Activated CD4-positive, alpha-beta T cell treated with anti-CD3 and anti-CD28 coated beads for 48 hours (primary cell): Measurements from ENCODE around the gene CTDP1.
"Not testable (repeated sequence)": the region's sequence is repeated elsewhere in the genome, so short reads cannot be mapped to it uniquely, and the experiment has no call there.

Experiments
- DNase-seq: peaks from one replicate; pipeline ENCODE4 v3.0.0-alpha.2; 2020

Gene CTDP1

DNA sequence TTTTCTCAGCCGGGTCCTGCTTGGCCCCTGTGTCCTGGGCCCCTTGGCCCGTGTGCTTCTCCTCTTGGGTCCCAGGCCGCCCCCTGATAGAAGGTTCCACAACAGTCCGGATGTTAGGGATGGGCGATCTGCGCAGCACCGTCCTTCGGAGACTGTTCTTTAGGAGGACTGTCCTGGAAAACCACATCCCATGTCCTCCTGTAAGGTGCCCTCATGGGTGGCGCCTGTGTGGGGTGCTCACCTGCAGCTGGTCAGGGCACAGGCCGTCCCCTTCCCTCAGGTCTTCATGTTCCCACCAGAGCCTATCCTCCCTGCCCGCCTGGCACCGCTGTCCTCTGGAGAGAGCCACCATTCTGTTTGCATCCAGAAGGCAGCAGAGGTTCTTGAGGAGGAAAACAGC, 50.0 kb downstream of the CTDP1 start:
- no peak for DNase-seq

DNA sequence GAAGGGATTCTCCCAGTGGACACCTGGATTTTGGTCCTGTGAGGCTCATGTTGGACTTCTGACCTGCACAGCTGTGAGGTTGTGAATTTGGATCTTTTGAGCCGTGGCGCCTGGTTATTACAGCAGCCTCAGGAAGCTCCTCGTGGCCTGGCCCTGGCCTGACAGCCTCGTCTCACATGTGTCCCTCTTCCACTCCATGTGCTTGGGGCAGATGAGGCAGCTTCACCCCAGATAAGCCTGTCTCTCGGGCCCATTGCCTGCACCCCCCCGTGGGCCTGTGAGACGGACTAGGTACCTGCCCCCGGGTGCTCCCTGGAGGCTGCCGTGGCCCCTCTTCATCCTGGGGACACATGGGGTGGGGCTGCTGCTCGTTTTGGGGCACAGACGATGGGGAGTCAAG, 51.2 kb downstream of the CTDP1 start:
- DNase-seq, result no peak

DNA sequence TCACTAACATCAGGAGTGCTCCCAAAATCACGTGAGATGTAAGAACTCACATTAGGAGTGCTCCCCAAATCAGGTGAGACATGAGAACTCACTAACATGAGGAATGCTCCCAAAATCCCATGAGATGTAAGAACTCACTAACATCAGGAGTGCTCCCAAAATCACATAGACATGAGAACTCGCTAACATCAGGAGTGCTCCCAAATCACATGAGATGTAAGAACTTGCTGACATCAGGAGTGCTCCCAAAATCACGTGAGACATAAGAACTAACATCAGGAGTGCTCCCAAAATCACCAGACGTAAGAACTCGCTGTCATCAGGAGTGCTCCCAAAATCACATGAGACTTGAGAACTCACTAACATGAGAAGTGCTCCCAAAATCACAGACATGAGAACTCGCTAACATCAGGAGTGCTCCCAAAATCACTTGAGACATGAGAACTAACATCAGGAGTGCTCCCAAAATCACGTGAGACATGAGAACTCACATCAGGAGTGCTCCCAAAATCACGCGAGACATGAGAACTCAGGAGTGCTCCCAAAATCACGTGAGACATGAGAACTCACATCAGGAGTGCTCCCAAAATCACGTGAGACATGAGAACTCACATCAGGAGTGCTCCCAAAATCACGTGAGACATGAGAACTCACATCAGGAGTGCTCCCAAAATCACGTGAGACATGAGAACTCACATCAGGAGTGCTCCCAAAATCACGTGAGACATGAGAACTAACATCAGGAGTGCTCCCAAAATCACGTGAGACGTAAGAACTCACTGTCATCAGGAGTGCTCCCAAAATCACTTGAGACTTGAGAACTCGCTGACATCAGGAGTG, 52.5 kb downstream of the CTDP1 start:
- DNase-seq, result not testable (repeated sequence)

DNA sequence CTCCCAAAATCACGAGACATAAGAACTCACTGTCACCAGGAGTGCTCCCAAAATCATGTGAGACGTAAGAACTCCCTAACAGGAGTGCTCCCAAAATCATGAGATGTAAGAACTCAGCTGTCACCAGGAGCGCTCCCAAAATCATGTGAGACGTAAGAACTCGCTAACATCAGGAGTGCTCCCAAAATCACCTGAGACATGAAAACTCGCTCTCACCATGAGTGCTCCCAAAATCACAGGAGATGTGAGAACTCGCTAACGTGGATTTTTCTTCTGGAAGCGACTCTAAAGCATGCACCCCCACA, 53.1 kb downstream of the CTDP1 start:
- no peak for DNase-seq

DNA sequence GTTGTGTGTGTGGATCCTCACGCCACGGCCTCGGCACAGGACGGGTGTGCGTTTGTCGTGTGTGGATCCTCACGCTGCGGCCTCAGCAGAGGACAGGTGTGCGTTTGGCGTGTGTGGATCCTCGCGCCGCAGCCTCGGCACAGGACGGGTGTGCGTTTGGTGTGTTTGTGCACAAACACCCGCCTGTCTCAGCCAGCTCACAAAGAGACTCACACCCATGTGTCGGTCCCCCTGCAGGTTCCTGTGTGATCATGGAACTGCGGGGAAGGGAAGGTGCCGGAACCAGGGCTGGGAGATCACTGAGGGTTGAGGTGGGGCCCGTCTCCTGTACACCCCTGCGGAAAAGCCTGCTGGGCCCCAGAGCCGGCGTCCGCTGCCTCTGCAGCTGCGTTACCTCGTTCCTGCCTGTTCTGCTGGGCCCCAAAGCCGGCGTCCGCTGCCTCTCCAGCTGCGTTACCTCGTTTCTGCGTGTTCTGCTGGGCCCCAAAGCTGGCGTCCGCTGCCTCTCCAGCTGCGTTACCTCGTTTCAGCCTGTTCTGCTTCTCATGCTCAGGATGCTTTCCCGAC, 53.6 kb downstream of the CTDP1 start:
- DNase-seq, result no peak

DNA sequence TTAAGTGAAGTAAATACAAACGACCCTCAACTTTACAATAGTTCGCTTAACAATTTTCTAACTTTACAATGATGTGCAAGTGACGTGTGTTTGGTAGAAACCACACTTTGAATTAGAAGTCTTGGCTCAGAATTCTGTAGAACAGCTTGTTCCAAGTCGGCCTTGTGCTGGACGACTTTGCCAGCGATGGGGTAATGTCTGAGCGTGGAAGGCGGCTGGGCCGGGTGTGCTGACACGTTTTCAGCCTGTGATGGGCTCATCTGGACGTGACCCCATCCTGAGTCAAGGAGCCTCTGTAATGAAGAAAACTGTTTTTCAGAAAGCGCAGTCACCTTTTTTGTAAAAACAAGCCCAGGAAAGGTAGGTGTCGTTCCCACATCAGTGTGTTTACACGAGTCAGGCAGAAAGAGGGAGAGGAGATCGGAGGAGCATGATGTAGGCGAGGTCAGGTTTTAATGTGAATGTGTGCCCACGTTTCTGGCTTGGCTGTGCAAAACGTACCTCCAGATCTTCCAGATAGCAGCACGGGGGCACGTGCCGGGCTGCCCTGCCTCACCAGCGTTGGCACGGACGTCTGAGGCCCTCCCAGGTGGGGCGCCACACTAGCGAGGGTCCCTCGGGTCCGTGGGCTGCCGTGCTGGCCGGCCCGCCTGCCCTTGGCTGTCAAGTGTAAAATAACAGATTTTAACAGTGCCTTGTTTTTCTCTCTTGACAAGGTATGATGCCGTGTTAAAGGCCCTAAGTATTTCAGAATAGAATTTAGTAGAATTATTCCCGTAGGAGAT, 54.6 kb downstream of the CTDP1 start:
- no peak for DNase-seq

DNA sequence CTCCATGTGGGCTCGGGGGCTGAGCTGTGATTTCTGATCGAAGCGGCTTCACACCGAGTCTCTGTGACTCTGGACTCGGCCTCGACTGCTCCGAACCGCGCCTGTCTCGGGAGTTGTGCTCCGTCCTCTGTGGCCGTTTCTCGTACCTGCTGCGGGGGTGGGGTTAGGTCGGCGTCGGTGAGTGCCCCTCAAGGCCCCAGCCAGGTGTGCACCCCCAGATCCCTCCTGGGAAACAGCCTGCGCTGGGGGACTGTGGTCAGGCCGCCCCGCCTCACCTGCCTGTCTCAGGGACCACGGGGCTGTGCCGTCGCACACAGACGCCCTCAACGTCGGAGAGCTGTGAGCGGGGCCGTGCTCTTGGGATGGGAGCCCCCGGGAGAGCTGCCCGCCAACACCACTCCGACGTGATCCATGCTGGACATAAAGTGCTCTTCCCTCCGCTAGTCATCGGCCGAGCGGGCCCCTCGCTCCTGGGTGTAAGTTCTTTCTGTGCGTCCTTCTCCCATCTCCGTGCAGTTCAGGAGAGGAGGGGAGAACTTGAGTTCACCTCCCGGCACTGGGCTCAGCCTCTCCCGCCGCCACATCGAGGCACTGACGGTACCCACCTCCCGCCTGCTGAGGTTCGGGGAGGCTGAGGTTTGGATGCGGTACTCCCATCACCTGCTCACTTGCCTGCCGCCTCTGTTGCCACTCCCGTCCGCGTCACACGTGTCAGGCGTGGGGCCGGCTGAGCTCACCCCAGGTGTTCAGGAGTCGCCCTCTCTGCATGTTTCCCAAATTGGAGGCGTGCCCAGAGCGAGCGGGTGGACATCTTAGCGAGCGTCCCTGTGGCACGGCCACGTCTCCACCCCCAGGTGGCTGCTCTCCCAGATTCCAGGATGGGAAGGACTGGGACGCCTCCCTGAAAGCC, 55.7 kb downstream of the CTDP1 start:
- no peak for DNase-seq

DNA sequence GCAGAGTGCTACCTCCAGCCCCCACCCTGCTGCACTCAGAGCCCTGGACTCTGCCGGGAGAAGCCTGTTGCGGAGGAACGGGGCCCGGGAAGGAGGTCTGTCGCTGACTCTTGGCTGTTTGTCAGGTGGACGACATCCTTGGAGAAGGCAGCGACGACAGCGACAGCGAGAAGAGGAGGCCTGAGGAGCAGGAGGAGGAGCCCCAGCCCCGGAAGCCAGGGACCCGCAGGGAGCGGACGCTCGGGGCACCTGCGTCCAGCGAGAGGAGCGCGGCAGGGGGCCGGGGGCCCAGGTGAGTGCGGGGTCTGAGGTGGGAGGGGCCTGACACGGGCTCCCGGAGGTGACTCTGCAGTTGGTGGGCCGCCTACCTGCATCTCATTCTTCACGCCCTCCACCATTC, 56.6 kb downstream of the CTDP1 start:
- no peak for DNase-seq

DNA sequence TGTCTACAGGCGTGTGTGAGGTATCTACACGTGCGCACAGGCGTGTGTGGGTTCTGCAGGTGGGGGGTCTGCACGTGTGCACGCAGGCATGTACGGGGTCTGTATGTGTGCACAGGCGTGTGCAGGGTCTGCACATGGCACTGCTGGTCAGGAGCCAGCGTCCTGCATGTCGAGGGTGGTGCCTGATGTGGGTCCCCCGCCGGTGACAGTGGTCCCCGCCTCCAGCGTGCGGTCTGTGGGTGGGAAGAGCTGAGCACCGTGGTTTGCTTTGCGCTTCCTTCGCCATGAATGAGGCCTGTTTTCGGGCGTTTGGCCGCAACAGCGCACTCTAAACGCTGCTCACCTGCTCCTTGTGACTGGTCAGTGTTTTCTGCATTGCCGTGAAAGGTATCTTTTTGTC, 57.2 kb downstream of the CTDP1 start:
- DNase-seq, result no peak

DNA sequence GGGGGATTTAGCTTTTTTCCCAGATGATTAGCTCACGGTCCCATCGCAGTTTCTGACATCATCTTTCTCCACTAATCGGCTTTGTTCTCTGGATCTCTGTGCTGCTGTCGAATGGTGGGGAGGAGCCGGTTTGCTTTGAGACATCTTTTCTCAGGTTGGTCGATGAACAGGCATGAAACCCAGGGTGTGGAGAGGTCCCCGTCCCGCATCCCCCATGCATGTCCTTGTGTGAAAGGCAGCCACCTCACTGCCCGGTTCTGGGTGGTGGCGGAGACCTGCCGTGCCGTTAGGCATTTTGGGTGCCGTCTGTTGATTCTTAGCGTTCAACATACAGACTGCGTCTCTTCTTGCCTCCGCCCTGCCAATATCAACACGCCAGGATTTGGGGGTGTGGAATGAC, 57.8 kb downstream of the CTDP1 start:
- no peak for DNase-seq

DNA sequence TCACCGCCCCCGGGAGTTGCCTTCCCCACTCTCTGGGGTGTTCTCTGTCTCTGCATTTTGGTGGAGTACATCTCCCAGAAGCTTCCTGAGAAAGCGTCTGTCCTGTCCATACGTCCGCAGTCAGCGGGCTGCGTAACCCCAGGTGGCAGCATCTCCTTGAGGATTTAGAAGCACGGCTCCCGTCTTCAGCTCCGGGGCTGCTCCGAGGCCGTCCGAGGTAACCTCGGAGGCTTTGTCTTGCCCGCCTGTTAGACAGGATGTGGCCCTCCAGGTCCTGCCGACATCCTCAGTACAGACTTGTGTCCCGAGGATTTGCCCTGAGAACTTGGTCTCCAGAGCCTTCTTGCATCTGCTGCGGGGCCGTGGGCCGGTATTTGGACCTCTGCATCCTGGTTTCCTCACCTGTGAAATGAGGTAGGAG, 58.4 kb downstream of the CTDP1 start:
- no peak for DNase-seq

DNA sequence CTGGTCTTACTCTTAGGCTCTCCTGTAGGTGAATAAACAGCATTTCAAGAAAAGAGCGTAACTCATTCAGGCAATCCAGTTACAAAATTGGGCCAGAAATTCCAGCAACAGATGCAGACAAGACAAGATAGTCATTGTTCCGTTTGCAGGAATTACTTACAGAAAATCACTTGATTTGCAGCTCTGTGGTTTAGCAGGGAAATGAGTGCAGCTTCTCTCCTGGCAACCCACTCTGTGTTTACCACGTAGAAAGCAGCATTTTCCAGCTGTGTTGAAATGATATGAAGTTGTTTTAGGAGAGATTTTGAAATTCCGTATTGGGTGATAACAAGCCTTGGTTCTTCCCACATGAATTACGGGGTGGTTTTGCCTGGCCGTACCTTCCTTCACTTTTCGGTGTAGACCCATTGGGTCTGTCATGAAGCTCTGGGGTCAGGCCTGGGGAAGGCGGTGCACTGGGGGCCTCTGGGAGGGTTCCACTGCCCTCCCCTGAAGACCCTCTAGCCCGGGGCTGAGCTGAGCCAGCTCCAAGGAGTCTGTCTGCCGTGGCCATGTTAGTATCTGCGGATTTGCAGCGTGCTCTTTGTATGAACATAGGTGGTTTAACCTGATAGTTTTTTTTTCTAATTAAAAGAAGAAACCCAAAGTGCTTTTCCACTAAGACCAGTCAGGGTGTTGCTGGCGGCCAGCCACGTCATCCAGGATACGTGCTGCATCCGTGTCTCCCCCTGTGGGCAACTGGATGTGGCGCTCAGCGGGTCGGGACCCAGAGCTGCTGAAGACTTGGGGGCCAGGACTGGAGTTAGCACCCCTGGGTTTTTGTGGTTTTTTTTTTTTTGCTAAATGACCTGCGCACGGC, 59.2 kb downstream of the CTDP1 start:
- DNase-seq, result no peak

DNA sequence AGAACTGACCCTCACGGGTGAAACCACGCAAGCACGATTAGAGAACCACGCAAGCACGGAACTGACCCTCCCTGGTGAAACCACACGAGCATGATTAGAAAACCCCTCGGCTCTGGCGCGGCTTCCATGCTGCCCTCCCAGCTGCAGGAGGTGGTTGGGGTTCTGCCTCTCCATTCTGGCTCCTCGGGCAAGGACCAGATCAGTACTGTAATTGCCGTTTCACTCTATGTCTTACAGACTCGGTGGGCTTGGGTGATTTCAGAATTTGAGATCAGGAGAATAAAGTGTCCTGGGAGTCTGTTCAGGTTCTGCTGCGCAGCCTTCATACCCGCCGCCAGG, 59.8 kb downstream of the CTDP1 start:
- DNase-seq, result no peak

DNA sequence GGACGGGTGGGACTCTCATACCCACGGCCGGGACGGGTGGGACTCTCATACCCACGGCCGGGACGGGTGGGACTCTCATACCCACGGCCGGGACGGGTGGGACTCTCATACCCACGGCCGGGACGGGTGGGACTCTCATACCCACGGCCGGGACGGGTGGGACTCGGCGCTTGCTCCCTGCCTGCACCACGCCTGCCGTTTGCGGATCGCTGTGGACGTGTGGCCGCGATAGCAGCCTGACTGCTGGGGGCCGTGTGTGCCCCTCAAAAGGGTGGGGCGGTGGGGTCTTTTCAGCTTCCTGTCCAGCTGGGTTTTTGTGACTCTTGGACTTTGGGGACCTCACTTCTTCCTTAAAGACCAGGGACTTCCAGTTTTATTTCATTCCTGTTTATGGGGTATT, 60.4 kb downstream of the CTDP1 start:
- not testable (repeated sequence) for DNase-seq

DNA sequence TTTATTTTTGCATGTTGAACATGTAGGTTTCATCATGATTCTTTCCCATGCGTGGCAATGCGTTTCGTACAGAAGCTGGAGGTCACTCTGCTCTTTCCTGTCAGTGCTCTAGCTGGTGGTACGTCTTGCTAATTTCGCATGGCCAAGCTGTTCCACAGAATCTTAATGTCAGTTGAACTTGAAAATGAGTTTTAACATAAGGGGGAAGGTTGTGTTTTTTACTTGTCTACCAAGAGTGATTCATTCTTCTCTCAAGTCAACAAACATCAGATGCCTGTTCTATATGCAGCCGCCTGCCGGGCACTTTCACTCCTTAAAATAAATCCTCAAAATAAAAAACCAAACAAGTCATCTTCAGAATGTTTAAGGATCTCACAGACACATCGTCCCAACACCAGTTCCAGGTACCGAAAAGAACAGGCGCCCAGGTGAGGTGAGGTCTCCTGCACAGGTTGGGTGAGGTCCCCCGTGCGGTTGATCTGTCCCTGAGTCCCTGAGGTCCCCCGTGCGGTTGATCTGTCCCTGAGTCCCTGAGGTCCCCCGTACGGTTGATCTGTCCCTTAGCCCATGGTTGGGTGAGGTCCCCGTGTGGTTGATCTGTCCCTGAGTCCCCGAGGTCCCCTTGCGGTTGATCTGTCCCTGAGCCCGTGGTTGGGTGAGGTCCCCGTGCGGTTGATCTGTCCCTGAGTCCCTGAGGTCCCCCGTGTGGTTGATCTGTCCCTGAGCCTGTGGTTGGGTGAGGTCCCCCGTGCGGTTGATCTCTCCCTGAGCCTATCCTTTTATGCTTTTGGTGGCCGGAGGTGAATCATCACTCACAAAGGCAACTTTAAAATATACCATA, 61.1 kb downstream of the CTDP1 start:
- DNase-seq, result no peak

DNA sequence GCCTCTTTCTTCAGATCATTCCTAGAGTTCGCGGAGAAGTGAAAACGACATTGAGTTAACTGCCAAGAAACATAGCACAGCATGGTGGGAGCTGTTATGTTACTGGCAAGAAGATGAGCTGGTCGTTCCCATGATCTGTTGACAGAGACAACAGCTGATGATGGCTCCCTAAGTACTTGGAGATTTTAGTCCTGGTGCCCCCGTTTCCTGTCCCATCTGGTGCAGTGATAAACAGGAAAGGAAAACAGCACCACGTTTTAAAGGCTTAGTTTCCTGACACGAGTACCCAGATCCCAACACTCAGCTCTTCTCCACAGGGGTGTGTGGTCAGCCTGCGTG, 61.7 kb downstream of the CTDP1 start:
- no peak for DNase-seq

DNA sequence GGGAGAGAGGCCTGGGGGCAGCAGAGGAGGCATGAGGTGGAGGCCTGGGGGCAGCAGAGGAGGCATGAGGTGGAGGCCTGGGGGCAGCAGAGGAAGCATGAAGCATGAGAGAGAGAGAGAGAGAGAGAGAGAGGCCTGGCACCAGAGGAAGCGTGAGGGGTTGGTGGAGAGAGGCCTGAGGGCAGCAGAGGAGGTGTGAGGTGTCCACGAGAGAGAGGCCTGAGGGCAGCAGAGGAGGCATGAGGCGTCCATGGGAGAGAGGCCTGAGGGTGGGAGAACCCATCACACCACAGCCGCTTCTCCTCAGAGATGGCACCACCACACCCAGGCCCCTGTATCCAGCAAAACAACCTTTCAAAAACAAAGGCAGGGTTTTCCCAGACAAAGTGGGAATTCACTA, 62.5 kb downstream of the CTDP1 start:
- DNase-seq, result no peak

DNA sequence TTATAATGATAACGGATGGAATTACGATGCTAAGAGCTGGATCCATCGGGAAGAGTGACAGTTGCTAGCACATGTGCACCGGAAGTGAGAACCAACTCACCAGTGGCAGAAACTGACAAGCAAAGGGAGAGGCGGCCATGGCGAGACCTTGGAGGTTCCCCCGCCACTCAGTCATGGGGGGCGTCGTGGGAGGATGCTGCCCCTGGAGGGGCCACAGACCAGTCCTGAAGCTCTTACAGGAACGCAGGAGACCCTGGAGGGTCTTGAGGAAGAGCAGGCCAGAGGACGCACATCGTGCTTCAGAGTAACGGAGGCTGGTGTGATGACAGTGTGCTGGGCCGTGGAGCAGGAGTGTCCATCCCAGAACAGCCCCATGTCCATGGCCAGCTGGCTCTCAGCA, 65.0 kb downstream of the CTDP1 start:
- no peak for DNase-seq

DNA sequence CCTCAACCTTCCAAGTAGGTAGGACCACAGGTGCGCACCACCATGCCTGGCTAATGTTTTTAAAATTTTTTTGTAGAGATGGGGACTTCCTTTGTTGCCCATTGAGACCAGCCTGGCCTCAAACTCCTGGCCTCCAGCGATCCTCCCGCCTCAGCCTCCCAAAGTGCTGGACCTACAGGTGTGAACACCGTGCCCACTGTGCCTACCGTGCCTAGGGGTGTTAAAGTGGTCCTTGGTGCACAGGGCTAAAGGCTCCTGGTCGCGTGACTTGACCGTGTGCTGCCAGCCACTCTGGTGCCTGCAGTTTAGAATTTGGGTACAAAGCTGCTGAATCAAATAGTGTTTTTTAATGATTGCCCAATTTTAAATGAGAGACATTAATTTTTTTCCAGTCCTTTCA, 67.1 kb downstream of the CTDP1 start:
- no peak for DNase-seq

DNA sequence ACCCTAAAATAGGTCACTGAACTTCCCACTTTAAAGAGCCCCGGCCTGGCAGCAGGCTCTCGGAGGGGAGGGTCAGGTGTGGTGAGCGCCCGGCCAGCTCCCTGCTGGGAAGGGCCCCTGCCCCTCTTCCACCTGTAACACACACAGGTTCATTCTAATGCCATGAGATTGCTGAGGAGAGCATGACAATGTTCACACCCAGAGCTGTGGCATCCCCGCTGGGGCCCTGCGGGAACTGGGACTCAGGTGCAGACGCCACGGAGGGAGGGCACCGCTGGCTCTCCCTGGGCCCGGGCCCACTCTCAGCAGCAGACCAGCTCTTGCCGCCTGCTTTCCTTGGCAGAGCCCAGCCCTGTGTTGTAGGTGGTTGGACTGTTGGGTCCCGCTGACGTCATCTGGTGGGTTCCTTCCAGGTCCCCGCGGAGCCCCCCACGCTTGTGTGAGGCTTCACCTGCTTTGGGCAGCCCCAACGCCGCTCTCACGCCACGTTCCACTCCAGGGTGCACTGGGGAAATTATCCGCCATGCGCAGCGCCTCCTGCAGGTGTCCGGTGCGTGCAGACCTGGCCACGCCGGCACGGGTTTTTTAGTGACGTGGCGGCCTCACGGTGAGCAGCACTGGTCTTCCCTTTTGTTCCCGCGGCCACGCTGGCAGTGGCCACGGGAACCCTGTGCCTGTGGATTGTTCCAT, 67.7 kb downstream of the CTDP1 start:
- DNase-seq, result no peak
